ENCODE data around the gene DLG5.

The DLG5 gene

GRCh38 chr10:77886795-77887355 is 39.7 kb downstream of the DLG5 start:
- DNase-seq (ENCODE audit: low read depth) = no peak
- TF ChIP-seq, protein P1, sequence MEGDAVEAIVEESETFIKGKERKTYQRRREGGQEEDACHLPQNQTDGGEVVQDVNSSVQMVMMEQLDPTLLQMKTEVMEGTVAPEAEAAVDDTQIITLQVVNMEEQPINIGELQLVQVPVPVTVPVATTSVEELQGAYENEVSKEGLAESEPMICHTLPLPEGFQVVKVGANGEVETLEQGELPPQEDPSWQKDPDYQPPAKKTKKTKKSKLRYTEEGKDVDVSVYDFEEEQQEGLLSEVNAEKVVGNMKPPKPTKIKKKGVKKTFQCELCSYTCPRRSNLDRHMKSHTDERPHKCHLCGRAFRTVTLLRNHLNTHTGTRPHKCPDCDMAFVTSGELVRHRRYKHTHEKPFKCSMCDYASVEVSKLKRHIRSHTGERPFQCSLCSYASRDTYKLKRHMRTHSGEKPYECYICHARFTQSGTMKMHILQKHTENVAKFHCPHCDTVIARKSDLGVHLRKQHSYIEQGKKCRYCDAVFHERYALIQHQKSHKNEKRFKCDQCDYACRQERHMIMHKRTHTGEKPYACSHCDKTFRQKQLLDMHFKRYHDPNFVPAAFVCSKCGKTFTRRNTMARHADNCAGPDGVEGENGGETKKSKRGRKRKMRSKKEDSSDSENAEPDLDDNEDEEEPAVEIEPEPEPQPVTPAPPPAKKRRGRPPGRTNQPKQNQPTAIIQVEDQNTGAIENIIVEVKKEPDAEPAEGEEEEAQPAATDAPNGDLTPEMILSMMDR (conservative IDR thresholded peaks at IDR 0.05; ENCODE audit: low read depth, low read length) = no peak
- H3K4me3 ChIP-seq (ENCODE audit: low read depth, low read length) = no peak overlapping the region

DNA sequence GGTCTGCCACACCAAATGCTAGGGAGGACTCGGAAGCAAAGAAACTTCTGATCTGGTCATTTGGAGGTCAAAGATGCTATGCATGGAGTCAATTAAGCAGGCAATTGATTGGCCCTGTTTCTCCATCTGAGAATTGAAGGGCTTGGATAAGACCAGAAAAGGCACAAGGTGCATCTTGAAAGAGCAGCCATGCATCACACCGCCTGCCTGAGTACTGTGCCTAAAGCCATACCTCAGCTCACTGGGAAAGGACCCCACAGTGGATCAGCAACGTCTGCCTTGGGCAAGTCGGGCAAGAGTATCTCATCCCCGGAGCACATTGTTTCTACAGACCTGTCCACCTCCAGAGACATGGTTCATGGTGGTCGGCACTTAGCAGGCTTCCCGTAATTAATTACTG is 42.4 kb downstream of the DLG5 start:
- H3K4me3 ChIP-seq (ENCODE audit: low read depth, low read length) = no peak overlapping the region
- DNase-seq (ENCODE audit: low read depth) = no peak
- TF ChIP-seq, protein P1 (conservative IDR thresholded peaks at IDR 0.05; ENCODE audit: low read depth, low read length) = no peak

DNA sequence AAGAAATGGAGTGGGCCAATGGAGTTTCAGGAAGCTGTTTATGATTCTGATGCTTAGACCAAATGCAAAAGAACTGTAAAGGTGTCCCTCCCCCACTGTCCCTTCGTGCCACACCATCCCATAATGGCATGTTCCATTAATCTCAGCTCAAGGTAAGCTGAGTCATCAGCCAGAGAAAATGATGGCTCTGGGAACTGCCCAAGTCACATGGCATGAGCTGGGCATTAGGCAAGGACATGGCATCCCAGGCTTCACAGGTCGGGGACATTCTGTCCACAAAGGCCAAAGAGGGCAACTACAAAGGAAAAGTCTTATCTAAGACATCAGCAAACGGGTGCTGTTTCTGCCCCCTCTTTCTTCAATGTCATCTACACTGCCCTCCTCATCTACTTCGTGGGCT is 44.9 kb downstream of the DLG5 start:
- DNase-seq (ENCODE audit: low read depth) = no peak
- no peak overlapping the region for H3K4me3 ChIP-seq (ENCODE audit: low read depth, low read length)
- TF ChIP-seq, protein P1 (conservative IDR thresholded peaks at IDR 0.05; ENCODE audit: low read depth, low read length) = no peak

DNA sequence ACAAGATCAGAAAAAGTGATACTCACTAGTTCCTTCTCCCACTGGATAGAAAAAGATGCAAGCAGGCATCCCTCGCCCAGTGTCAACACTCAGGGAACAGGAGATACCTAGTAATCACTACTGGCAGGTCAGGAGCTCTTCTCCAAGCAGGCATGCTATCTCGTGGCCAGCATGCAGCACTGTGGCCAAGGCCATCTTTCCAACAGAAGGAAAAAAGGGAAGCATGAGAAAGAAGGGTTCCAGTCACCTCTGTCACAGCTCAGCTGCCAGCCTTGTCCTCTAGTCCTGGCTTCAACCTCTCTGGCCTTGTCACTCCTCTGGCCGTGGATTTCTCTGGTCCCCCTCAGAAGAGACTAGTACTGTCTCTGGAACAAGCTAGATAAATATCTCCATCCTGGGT is 45.3 kb downstream of the DLG5 start:
- TF ChIP-seq, protein P1 (conservative IDR thresholded peaks at IDR 0.05; ENCODE audit: low read depth, low read length) = no peak
- no peak for DNase-seq (ENCODE audit: low read depth)
- H3K4me3 ChIP-seq (ENCODE audit: low read depth, low read length) = no peak overlapping the region

DNA sequence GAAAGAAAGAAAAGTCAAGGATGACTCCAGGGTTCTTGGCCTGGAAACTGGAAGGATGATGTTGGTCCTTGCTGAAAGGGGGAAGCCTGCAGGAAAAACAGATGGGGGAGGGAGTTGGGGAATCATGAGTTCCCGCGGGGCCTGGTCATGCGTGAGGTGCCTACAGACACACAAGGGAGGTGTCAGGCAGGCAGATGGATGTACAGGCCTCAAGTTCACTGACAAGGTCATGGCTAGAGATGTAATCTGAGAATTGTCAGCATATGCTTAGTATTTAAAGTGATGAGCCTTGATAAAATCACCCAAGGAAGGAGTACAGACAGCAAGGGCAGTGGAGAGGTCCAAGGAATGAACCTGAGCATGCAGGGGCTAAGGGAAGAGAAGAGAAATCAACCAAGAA is 46.8 kb downstream of the DLG5 start:
- TF ChIP-seq, protein P1 (conservative IDR thresholded peaks at IDR 0.05; ENCODE audit: low read depth, low read length) = no peak

GRCh38 chr10:77879065-77879464 is 47.5 kb downstream of the DLG5 start:
- TF ChIP-seq, protein P1 (conservative IDR thresholded peaks at IDR 0.05; ENCODE audit: low read depth, low read length) = no peak
- DNase-seq (ENCODE audit: low read depth) = no peak
- no peak overlapping the region for H3K4me3 ChIP-seq (ENCODE audit: low read depth, low read length)

More for the DNA sequence above, 46.8 kb downstream of the DLG5 start:
- no peak for DNase-seq (ENCODE audit: low read depth)
- no peak overlapping the region for H3K4me3 ChIP-seq (ENCODE audit: low read depth, low read length)

Data from choroid plexus epithelial cell (primary cell).